Loucy (cell line): ENCODE data around the gene TLL1.

Source experiments
- H2AFZ ChIP-seq: fragments of 200-600 bp; sonication (generic); 2 replicates; pipeline ENCODE4 v1.6.0; 2016; ENCODE audit warnings: antibody characterized with exemption, mild to moderate bottlenecking, low read length, moderate library complexity
- H3F3A ChIP-seq: fragments of 200-600 bp; 2 replicates; pipeline ENCODE4 v1.6.0; 2016; ENCODE audit warnings: antibody characterized with exemption, low read depth, mild to moderate bottlenecking
- H3K27me3 ChIP-seq: fragments of 200-600 bp; sonication (generic); 2 replicates; pipeline ENCODE4 v1.6.1; 2014; ENCODE audit warnings: low read length, mild to moderate bottlenecking; ENCODE audit not compliant: insufficient read depth, poor library complexity, severe bottlenecking
- H3K36me3 ChIP-seq: fragments of 200-600 bp; sonication (generic); 2 replicates; pipeline ENCODE4 v1.6.1; 2016; ENCODE audit warnings: low read length; ENCODE audit not compliant: insufficient read depth
- H3K4me1 ChIP-seq: fragments of 200-600 bp; sonication (generic); 2 replicates; pipeline ENCODE4 v1.5.1; 2014; ENCODE audit warnings: low read length, mild to moderate bottlenecking; ENCODE audit not compliant: insufficient read depth, poor library complexity, severe bottlenecking
- H3K4me2 ChIP-seq: fragments of 200-600 bp; sonication (generic); 2 replicates; pipeline ENCODE4 v1.6.0; 2014; ENCODE audit warnings: antibody characterized with exemption, low read length, low read depth, mild to moderate bottlenecking; ENCODE audit not compliant: poor library complexity, severe bottlenecking
- H3K4me3 ChIP-seq: fragments of 200-600 bp; sonication (generic); 2 replicates; pipeline ENCODE4 v1.5.1; 2014; ENCODE audit warnings: low read length, mild to moderate bottlenecking, mixed read lengths; ENCODE audit not compliant: poor library complexity, severe bottlenecking
- H3K79me2 ChIP-seq: fragments of 200-600 bp; sonication (generic); 2 replicates; pipeline ENCODE4 v1.6.1; 2014; ENCODE audit warnings: low read length; ENCODE audit not compliant: insufficient read depth
- H3K9ac ChIP-seq: fragments of 200-600 bp; sonication (generic); 2 replicates; pipeline ENCODE4 v1.6.0; 2014; ENCODE audit warnings: mild to moderate bottlenecking, low read depth, low read length, moderate library complexity; ENCODE audit not compliant: poor library complexity, severe bottlenecking
- H3K9me2 ChIP-seq: fragments of 200-600 bp; sonication (generic); replicated peaks from 2 replicates; pipeline ENCODE4 v1.6.1; 2016; ENCODE audit warnings: low read depth, low read length, mixed read lengths
- H3K9me3 ChIP-seq: fragments of 200-600 bp; sonication (generic); 2 replicates; pipeline ENCODE4 v1.6.1; 2014; ENCODE audit warnings: mild to moderate bottlenecking, antibody characterized with exemption, low read length, low read depth; ENCODE audit not compliant: insufficient read depth
- H4K20me1 ChIP-seq: fragments of 200-600 bp; sonication (generic); 2 replicates; pipeline ENCODE4 v1.6.0; 2014; ENCODE audit warnings: antibody characterized with exemption, low read length, mild to moderate bottlenecking; ENCODE audit not compliant: insufficient read depth, poor library complexity, severe bottlenecking
- EZH2phosphoT487 ChIP-seq: fragments of 200-600 bp; IDR thresholded peaks from 2 replicates; pipeline ENCODE4 v1.6.1; 2018; ENCODE audit warnings: antibody characterized with exemption, mild to moderate bottlenecking, moderate library complexity, borderline replicate concordance
- TF ChIP-seq, protein P1 (sequence below): fragments of 200-600 bp; sonication (generic); conservative IDR thresholded peaks from 2 replicates; pipeline ENCODE4 v1.5.1; 2014; ENCODE audit warnings: mild to moderate bottlenecking, antibody characterized with exemption, low read length

The TLL1 gene

GRCh38 chr4:165964591-165964990 is 91.6 kb downstream of the TLL1 start:
- H3F3A ChIP-seq = no peaks in the 10 kb centered on the region
- no peak for TF ChIP-seq EZH2phosphoT487
- TF ChIP-seq, protein P1, sequence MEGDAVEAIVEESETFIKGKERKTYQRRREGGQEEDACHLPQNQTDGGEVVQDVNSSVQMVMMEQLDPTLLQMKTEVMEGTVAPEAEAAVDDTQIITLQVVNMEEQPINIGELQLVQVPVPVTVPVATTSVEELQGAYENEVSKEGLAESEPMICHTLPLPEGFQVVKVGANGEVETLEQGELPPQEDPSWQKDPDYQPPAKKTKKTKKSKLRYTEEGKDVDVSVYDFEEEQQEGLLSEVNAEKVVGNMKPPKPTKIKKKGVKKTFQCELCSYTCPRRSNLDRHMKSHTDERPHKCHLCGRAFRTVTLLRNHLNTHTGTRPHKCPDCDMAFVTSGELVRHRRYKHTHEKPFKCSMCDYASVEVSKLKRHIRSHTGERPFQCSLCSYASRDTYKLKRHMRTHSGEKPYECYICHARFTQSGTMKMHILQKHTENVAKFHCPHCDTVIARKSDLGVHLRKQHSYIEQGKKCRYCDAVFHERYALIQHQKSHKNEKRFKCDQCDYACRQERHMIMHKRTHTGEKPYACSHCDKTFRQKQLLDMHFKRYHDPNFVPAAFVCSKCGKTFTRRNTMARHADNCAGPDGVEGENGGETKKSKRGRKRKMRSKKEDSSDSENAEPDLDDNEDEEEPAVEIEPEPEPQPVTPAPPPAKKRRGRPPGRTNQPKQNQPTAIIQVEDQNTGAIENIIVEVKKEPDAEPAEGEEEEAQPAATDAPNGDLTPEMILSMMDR = no peak
- H4K20me1 ChIP-seq = no peaks in the 10 kb centered on the region
- H3K9me2 ChIP-seq = no peaks in the 10 kb centered on the region
- no peaks in the 10 kb centered on the region for H3K79me2 ChIP-seq
- H3K36me3 ChIP-seq = no peaks in the 10 kb centered on the region
- no peaks in the 10 kb centered on the region for H3K4me1 ChIP-seq
- no peak overlapping the region for H2AFZ ChIP-seq
- no peaks in the 10 kb centered on the region for H3K27me3 ChIP-seq
- no peak overlapping the region for H3K4me2 ChIP-seq
- peaks cover 14% of the 10 kb centered on the region; the same call in 1 of the 2 replicates for H3K9me3 ChIP-seq
- no peak overlapping the region for H3K4me3 ChIP-seq
- no peak overlapping the region for H3K9ac ChIP-seq

DNA sequence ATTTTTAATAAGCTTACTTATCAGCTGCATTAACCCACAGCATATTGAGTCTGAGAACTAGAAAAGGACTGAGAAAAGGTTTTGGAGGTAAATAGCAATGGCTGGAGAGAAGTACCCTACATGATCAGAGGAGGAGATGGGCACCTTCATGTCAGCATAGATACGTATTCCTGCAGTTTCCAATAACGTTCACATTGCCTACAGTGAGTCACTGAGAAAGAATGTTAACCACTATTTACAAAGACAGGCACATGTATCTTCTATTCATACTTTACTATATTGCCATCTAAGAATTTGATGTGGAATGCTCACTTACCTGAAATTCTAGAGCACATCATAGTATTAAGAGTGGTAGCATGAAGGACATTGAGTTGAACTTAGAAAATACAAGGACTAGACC is 92.5 kb downstream of the TLL1 start:
- Histone ChIP-seq H3K9me2 (no peaks in the 10 kb centered on the region), H3K79me2 (no peaks in the 10 kb centered on the region), H4K20me1 (no peaks in the 10 kb centered on the region), H3K36me3 (no peaks in the 10 kb centered on the region), H3K4me3 (no peak overlapping the region), H3F3A (no peaks in the 10 kb centered on the region), H3K9me3 (peaks cover 14% of the 10 kb centered on the region; the same call in 1 of the 2 replicates), H2AFZ (no peak overlapping the region), H3K9ac (no peak overlapping the region), H3K4me2 (no peak overlapping the region), H3K4me1 (no peaks in the 10 kb centered on the region), H3K27me3 (no peaks in the 10 kb centered on the region)
- TF ChIP-seq, protein P1 = no peak
- no peak for TF ChIP-seq EZH2phosphoT487

DNA sequence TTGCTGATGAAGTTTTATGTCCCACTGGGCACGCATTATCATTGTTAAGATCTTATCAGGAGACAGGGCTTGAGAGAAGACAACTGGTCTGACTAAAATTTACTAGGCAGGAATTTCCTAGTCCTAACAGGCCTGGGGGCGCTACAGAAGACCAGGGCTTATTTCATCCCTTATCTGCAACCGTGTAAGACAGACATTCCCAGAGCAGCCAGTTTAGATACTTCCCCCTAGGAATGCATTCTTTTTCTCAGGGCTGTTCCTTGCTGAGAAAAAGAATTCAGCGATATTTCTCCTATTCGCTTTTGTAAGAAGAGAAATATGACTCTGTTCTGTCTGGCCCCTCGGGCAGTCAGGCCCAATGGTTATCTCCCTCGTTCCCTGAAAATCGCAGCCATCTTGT is 93.8 kb downstream of the TLL1 start:
- TF ChIP-seq, protein P1 = no peak
- no peak for TF ChIP-seq EZH2phosphoT487
- H3K4me1 ChIP-seq = no peaks in the 10 kb centered on the region
- no peak overlapping the region for H3K4me2 ChIP-seq
- no peaks in the 10 kb centered on the region for H3F3A ChIP-seq
- H2AFZ ChIP-seq = no peak overlapping the region
- H3K9ac ChIP-seq = no peak overlapping the region
- no peaks in the 10 kb centered on the region for H3K36me3 ChIP-seq
- no peaks in the 10 kb centered on the region for H3K27me3 ChIP-seq
- H3K4me3 ChIP-seq = no peak overlapping the region
- H3K9me3 ChIP-seq = peaks cover 14% of the 10 kb centered on the region; the same call in 1 of the 2 replicates
- no peaks in the 10 kb centered on the region for H3K9me2 ChIP-seq
- no peaks in the 10 kb centered on the region for H3K79me2 ChIP-seq
- no peaks in the 10 kb centered on the region for H4K20me1 ChIP-seq
